PC-9 (cell line): Measurements from ENCODE around the gene HOXA1. TPM values are rescaled to one million over a fixed set of nuclear protein-coding genes. Genes with fewer than 3 reads are reported as not detected.

Experiments used
- BruUV-seq: library from RNA; stranded (reverse); fragments of 400-500 nt; replicated peaks from 2 replicates; lab custom pipeline; 2021; lab: Mats Ljungman, UMichigan
- CTCF ChIA-PET: fragments of 300-600 bp; sonication (Branson Sonifier 250); formaldehyde crosslinking; loops from one replicate; lab custom pipeline; 2022; ENCODE audit warnings: antibody characterized with exemption; lab: Charles Lee
- POLR2A ChIA-PET: fragments of 300-600 bp; sonication (Branson Sonifier 250); formaldehyde crosslinking; loops from one replicate; lab custom pipeline; 2022; ENCODE audit warnings: antibody characterized with exemption; ENCODE audit not compliant: unreplicated experiment; lab: Charles Lee
- DNase-seq, 2 experiments: peaks; one replicate each; pipeline versions ENCODE4 v3.0.0 to v3.0.0-alpha.2; 2015 to 2022; ENCODE audit warnings: mixed read lengths in 1 of 2
- H2AFZ ChIP-seq: fragments of 200-600 bp; sonication (generic); 2 replicates; pipeline ENCODE4 v1.8.1; 2017; ENCODE audit warnings: antibody characterized with exemption
- H3F3A ChIP-seq: fragments of 200-600 bp; sonication (generic); 2 replicates; pipeline ENCODE4 v1.8.1; 2017; ENCODE audit warnings: antibody characterized with exemption, mild to moderate bottlenecking, low read depth; ENCODE audit not compliant: insufficient read depth
- H3K27ac ChIP-seq: fragments of 200-600 bp; sonication (generic); 2 replicates; pipeline ENCODE4 v1.6.1; 2016; ENCODE audit warnings: mixed run types
- H3K27me3 ChIP-seq: fragments of 200-600 bp; sonication (generic); 2 replicates; pipeline ENCODE4 v1.6.1; 2016; ENCODE audit warnings: low read depth, mixed run types; ENCODE audit not compliant: insufficient read depth
- H3K36me3 ChIP-seq: fragments of 200-600 bp; sonication (generic); 2 replicates; pipeline ENCODE4 v1.6.1; 2016; ENCODE audit warnings: low read depth, mixed run types
- H3K4me1 ChIP-seq: fragments of 200-600 bp; sonication (generic); replicated peaks from 2 replicates; pipeline ENCODE4 v1.6.1; 2016; ENCODE audit warnings: mixed run types; ENCODE audit not compliant: insufficient read depth
- H3K4me2 ChIP-seq: fragments of 200-600 bp; sonication (generic); 2 replicates; pipeline ENCODE4 v1.6.1; 2017; ENCODE audit warnings: mixed run types
- H3K4me3 ChIP-seq: fragments of 200-600 bp; sonication (generic); 2 replicates; pipeline ENCODE4 v1.6.1; 2016; ENCODE audit warnings: mixed run types
- H3K79me2 ChIP-seq: fragments of 200-600 bp; sonication (generic); 2 replicates; pipeline ENCODE4 v1.6.1; 2017; ENCODE audit warnings: low read depth, mixed run types
- H3K9me2 ChIP-seq: fragments of 200-600 bp; sonication (generic); 2 replicates; pipeline ENCODE4 v1.8.1; 2017; ENCODE audit warnings: mild to moderate bottlenecking; ENCODE audit not compliant: insufficient read depth
- H3K9me3 ChIP-seq: fragments of 200-600 bp; sonication (generic); 2 replicates; pipeline ENCODE4 v1.8.1; 2016; ENCODE audit warnings: low read depth; ENCODE audit not compliant: insufficient read depth
- H4K20me1 ChIP-seq: fragments of 200-600 bp; sonication (generic); 2 replicates; pipeline ENCODE4 v1.8.1; 2017; ENCODE audit not compliant: insufficient read depth
- CTCF ChIP-seq: fragments of 200-600 bp; sonication (generic); conservative IDR thresholded peaks from 2 replicates; pipeline ENCODE4 v1.6.1; 2017; ENCODE audit warnings: mixed run types, antibody characterized with exemption, mild to moderate bottlenecking, moderate library complexity
- EZH2 ChIP-seq: fragments of 200-600 bp; sonication (generic); IDR thresholded peaks from 2 replicates; pipeline ENCODE4 v1.8.0; 2017; ENCODE audit warnings: antibody characterized with exemption, low read depth
- intact Hi-C: fragments of 100-400 bp; cut with micrococcal nuclease; formaldehyde crosslinking; loops from one replicate; pipeline ENCODE4 v1.10.0; 2022; ENCODE audit not compliant: unreplicated experiment
- total RNA-seq: library from RNA; stranded (reverse); gene quantifications from 2 replicates; pipeline ENCODE4 v1.2.3, GENCODE V29; 2021

Gene HOXA1
- total RNA-seq, 1 experiment from 2014 or later = 2.2 TPM

- Histone ChIP-seq H4K20me1 (no peaks in the 10 kb centered on the region), H3K27ac (peak overlapping the region; percentile 92), H3K79me2 (peaks cover 86% of the 10 kb centered on the region), H2AFZ (no peak overlapping the region), H3K27me3 (no peaks in the 10 kb centered on the region), H3K4me1 (peaks cover 29% of the 10 kb centered on the region), H3K9me3 (no peaks in the 10 kb centered on the region), H3K36me3 (peaks cover 41% of the 10 kb centered on the region), H3K4me3 (peak overlapping the region; percentile 80; the same call in 1 of the 2 replicates), H3K4me2 (peak overlapping the region; percentile 87), H3K9me2 (no peaks in the 10 kb centered on the region), H3F3A (peaks cover 64% of the 10 kb centered on the region)
- intact Hi-C loops = loop anchor here (1.0 to 10.0 kb wide), 3 partner anchors 83 to 634 kb away; partner anchors contain the start of gene TAX1BP1
- DNase-seq = peak in 1 of 2 experiments; percentile 22
- no TSS peak for BruUV-seq
- POLR2A ChIA-PET = no interaction called here
- CTCF ChIA-PET = interaction anchor here (0.8 kb wide), 1 partner anchor 29 kb away, joined by 3 read pairs; no protein-coding TSS in a partner anchor
- TF ChIP-seq EZH2 (no peak), CTCF (no peak)
Observed at GRCh38 chr7:27110186-27111031, 14.6 kb upstream of the HOXA1 start.

GRCh38 chr7:27109466-27110185 lies 13.8 kb upstream of the HOXA1 start:
- intact Hi-C loops = loop anchor here (5.0 to 10.0 kb wide), 2 partner anchors 82 to 635 kb away; partner anchors contain the start of gene TAX1BP1
- no peaks in the 10 kb centered on the region for H4K20me1 ChIP-seq
- CTCF ChIA-PET = no interaction called here
- DNase-seq = no peak
- H3K4me2 ChIP-seq = no peak overlapping the region
- peaks cover 29% of the 10 kb centered on the region for H3K4me1 ChIP-seq
- peaks cover 79% of the 10 kb centered on the region for H3K79me2 ChIP-seq
- BruUV-seq = no TSS peak
- H3K4me3 ChIP-seq = no peak overlapping the region
- TF ChIP-seq EZH2 (no peak), CTCF (no peak)
- H3K27me3 ChIP-seq = no peaks in the 10 kb centered on the region
- H3F3A ChIP-seq = peaks cover 58% of the 10 kb centered on the region
- no peaks in the 10 kb centered on the region for H3K9me2 ChIP-seq
- no peak overlapping the region for H2AFZ ChIP-seq
- no peaks in the 10 kb centered on the region for H3K9me3 ChIP-seq
- POLR2A ChIA-PET = no interaction called here
- H3K27ac ChIP-seq = no peak overlapping the region
- H3K36me3 ChIP-seq = peaks cover 41% of the 10 kb centered on the region

DNA sequence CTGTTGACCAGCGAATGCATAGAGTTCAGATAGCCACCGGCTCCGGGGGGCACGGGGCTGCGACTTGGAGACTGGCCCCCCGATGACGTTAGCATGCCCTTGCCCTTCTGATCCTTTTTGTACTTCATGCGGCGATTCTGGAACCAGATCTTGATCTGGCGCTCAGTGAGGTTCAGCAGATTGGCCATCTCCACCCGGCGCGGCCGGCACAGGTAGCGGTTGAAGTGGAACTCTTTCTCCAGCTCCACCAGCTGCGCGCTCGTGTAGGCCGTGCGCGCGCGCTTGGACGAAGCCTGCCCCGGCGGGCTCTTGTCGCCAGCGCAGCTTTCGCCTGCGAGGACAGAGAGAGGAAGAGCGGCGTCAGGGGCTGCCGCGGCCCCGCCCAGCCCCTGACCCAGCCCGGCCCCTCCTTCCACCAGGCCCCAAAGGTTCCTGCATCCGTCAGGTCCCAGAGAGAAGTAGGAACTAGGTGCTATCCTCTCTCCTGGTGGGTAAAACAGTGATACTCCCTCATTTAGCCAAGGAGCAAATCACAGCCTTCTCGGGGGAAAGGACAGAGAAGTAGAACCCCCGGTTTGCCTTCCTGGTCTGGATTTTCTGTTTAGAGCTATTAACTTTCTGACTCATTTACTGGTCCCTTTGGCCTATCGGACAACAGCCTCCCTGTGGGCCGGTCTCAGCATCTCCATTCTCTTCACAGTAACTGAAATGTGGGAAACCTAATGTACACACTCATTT lies 12.8 kb upstream of the HOXA1 start:
- H3K4me2 ChIP-seq = no peak overlapping the region
- H2AFZ ChIP-seq = no peak overlapping the region
- no TSS peak for BruUV-seq
- no peaks in the 10 kb centered on the region for H4K20me1 ChIP-seq
- DNase-seq = no peak
- POLR2A ChIA-PET = interaction anchor here (0.5 kb wide), 1 partner anchor 10 kb away, joined by 4 read pairs; no protein-coding TSS in a partner anchor
- peaks cover 53% of the 10 kb centered on the region for H3F3A ChIP-seq
- CTCF ChIA-PET = interaction anchor here (0.5 kb wide), 1 partner anchor 60 kb away, joined by 4 read pairs; no protein-coding TSS in a partner anchor
- TF ChIP-seq EZH2 = no peak
- no peak for TF ChIP-seq CTCF
- peaks cover 74% of the 10 kb centered on the region for H3K79me2 ChIP-seq
- H3K36me3 ChIP-seq = peaks cover 41% of the 10 kb centered on the region
- intact Hi-C loops = no loop called here
- no peaks in the 10 kb centered on the region for H3K27me3 ChIP-seq
- H3K9me2 ChIP-seq = no peaks in the 10 kb centered on the region
- H3K4me1 ChIP-seq = peaks cover 29% of the 10 kb centered on the region
- no peaks in the 10 kb centered on the region for H3K9me3 ChIP-seq
- 0 out of 2 replicates have a peak overlapping the region, but pooled peaks have one; percentile 4 for H3K27ac ChIP-seq
- H3K4me3 ChIP-seq = no peak overlapping the region
